ENCODE results near the gene C11orf68. TPM values are rescaled to one million over a fixed set of nuclear protein-coding genes. Genes with fewer than 3 reads are reported as not detected.

The C11orf68 gene
- total and polyA plus RNA-seq, 2 of the 8 experiments (the other 6 are each of a cell fraction or from before 2014, with no cell fraction given): 24.0 to 51.2 TPM

DNA sequence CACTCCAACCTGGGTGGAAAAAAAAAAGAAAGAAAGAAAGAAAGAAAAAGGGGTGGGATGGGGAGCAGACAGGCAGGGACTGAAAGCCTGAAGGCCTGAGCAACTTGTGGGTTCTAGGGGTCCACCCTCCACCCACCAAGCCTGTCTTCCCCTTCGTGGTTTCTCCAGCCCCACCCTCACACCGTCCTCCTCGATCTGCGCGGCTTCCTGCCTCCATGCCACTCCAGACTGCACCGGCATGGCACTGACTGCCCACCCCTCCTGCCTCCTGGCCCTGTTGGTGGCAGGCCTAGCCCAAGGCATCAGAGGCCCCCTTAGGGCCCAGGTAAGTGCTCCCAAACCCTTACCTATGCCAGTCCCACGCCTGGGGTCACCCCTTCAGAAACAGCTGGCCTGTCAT lies 39.2 kb downstream of the C11orf68 start, which contains the start of gene CTSW:
CTSW (plus strand) TSS at position 221 of the 400 bp plus-strand sequence; CDS start at position 239, 18 bp downstream.
- H3K56ac ChIP-seq (replicated peaks; ENCODE audit: insufficient read length, low read depth, low read length): no peak within 1 kb of the TSS
- no peak for FAIRE-seq
- no peak within 1 kb of the TSS for H3K18ac ChIP-seq (ENCODE audit: extremely low read depth, low read length)
- H3K4ac ChIP-seq (replicated peaks; ENCODE audit: insufficient read length, low read depth, low read length): no peak within 1 kb of the TSS
- H4K20me1 ChIP-seq (replicated peaks in 1 of 2; ENCODE audit: control insufficient read depth in 1 of 2, insufficient read depth in 2 of 2, low read length in 2 of 2): peaks cover 5 to 6% of the 10 kb centered on the region in 2 experiments
- CTCF ChIA-PET (ENCODE audit: partially characterized antibody): interaction anchor here (0.9 to 19.6 kb wide), 7 partner anchors 8 to 143 kb away, joined by 3 to 283 read pairs (median 15); partner anchors contain the start of genes FIBP and MUS81
- H3K23ac ChIP-seq (ENCODE audit: insufficient read length): no peak within 1 kb of the TSS
- POLR2A ChIA-PET (ENCODE audit: partially characterized antibody): interaction anchor here (0.7 to 39.7 kb wide), 6 partner anchors 21 to 241 kb away, joined by 3 to 1071 read pairs (median 4); partner anchors contain the start of genes C11orf68, CFL1, EFEMP2 and MUS81
- no peak within 1 kb of the TSS for H3K27ac ChIP-seq (ENCODE audit: low read depth, low read length)
- H3K9ac ChIP-seq (replicated peaks in 1 of 4; ENCODE audit: extremely low read depth in 1 of 4, low read depth in 3 of 4, low read length in 3 of 4): no peak within 1 kb of the TSS
- H2BK20ac ChIP-seq (ENCODE audit: low read length): no peak within 1 kb of the TSS
- H4K91ac ChIP-seq (replicated peaks; ENCODE audit: insufficient read length, low read length): no peak within 1 kb of the TSS
- peaks cover 0 to 3% (median 0%) of the 10 kb centered on the region in 4 experiments; a peak in 1 of 7 replicates for H3K27me3 ChIP-seq (replicated peaks in 1 of 4; ENCODE audit: control insufficient read depth in 3 of 4, extremely low read depth in 1 of 4, insufficient read depth in 3 of 4, low read length in 3 of 4)
- no peak for DNase-seq (ENCODE audit: low read depth in 1 of 2, low spot score in 2 of 2)
- no peak within 1 kb of the TSS for H2BK12ac ChIP-seq (ENCODE audit: low read depth, low read length)
- H3K36me3 ChIP-seq (ENCODE audit: control insufficient read depth in 2 of 4, insufficient read depth in 4 of 4, low read length in 3 of 4): peaks cover 5 to 16% (median 12%) of the 10 kb centered on the region in 4 experiments; a peak in 7 of 8 replicates
- H3K79me2 ChIP-seq (ENCODE audit: control insufficient read depth in 1 of 2, insufficient read depth in 2 of 2, low read length in 2 of 2): no peaks in the 10 kb centered on the region
- H3K4me3 ChIP-seq (ENCODE audit: extremely low read depth in 1 of 4, insufficient read depth in 2 of 4, low read depth in 3 of 4, low read length in 4 of 4): no peak within 1 kb of the TSS
- H3K9me3 ChIP-seq (ENCODE audit: insufficient read depth in 2 of 2, low read depth in 1 of 2, low read length in 1 of 2): no peaks in the 10 kb centered on the region
- no peaks in the 10 kb centered on the region for H3K79me1 ChIP-seq (ENCODE audit: low read depth, low read length)
- peaks cover 0 to 2% (median 0%) of the 10 kb centered on the region in 4 experiments; a peak in 1 of 7 replicates for H3K4me1 ChIP-seq (replicated peaks in 1 of 4; ENCODE audit: control insufficient read depth in 3 of 4, insufficient read depth in 4 of 4, low read length in 3 of 4)
- WGBS, 2 experiments (ENCODE audit: extremely low coverage in 1 of 2, insufficient coverage in 1 of 2, insufficient read length in 1 of 2, insufficient replicate concordance in 2 of 2, low coverage in 1 of 2, low lambda C conversion rate in 2 of 2, missing lambda C conversion rate in 1 of 2): 91% methylated on average over 7 of the region's 7 CpGs; no CpG with 5 or more reads in 1 of the 2 experiments
- H3K4me2 ChIP-seq (ENCODE audit: insufficient read depth in 1 of 2, low read depth in 2 of 2, low read length in 2 of 2): no peak within 1 kb of the TSS
- H4K8ac ChIP-seq (ENCODE audit: extremely low read depth, insufficient read depth, low read length): no peak within 1 kb of the TSS
- H2BK5ac ChIP-seq (ENCODE audit: low read depth, low read length): no peak within 1 kb of the TSS
- H3K23me2 ChIP-seq (ENCODE audit: low read depth, low read length): no peaks in the 10 kb centered on the region
- no peak within 1 kb of the TSS for H2BK15ac ChIP-seq (ENCODE audit: low read length)
- H2AK5ac ChIP-seq (ENCODE audit: low read depth, low read length): no peak within 1 kb of the TSS
- H4K5ac ChIP-seq (ENCODE audit: insufficient read length, low read depth, low read length): no peak within 1 kb of the TSS
- no peak within 1 kb of the TSS for H2BK120ac ChIP-seq (replicated peaks; ENCODE audit: low read depth, low read length)
- H2AFZ ChIP-seq (ENCODE audit: low read length): no peak within 1 kb of the TSS
- no peak within 1 kb of the TSS for H3K14ac ChIP-seq (ENCODE audit: insufficient read length)
- TF ChIP-seq BACH1 (IDR thresholded peaks at IDR 0.05; ENCODE audit: low read length): no peak
- TF ChIP-seq SRF (IDR thresholded peaks at IDR 0.05; ENCODE audit: low read depth, low read length): no peak
- no peak for TF ChIP-seq SUZ12 (IDR thresholded peaks at IDR 0.05; ENCODE audit: low read length)
- no peak for TF ChIP-seq YY1 (IDR thresholded peaks at IDR 0.05; ENCODE audit: low read depth, low read length)
- TF ChIP-seq POU5F1 (IDR thresholded peaks at IDR 0.05; ENCODE audit: low read depth, low read length): no peak
- TF ChIP-seq TCF12 (IDR thresholded peaks at IDR 0.05; ENCODE audit: low read depth, low read length): no peak
- TF ChIP-seq KDM4A (IDR thresholded peaks at IDR 0.05; ENCODE audit: low read depth, low read length, severe bottlenecking): no peak
- TF ChIP-seq CREB1 (IDR thresholded peaks at IDR 0.05): no peak
- no peak for TF ChIP-seq NRF1 (IDR thresholded peaks at IDR 0.05; ENCODE audit: low read depth, low read length)
- no peak for TF ChIP-seq GTF2F1 (IDR thresholded peaks at IDR 0.05; ENCODE audit: borderline replicate concordance, low read depth, low read length)
- TF ChIP-seq CBX5 (IDR thresholded peaks at IDR 0.05; ENCODE audit: low read depth, low read length): no peak
- no peak for TF ChIP-seq SIX5 (IDR thresholded peaks at IDR 0.05; ENCODE audit: low read depth, low read length)
- no peak for TF ChIP-seq KDM5A (IDR thresholded peaks at IDR 0.05; ENCODE audit: low read length)
- TF ChIP-seq HDAC2 (IDR thresholded peaks at IDR 0.05; ENCODE audit: borderline replicate concordance in 1 of 2, low read depth in 2 of 2, low read length in 2 of 2): no peak
- TF ChIP-seq RBBP5 (IDR thresholded peaks at IDR 0.05; ENCODE audit: borderline replicate concordance, low read depth, low read length): no peak
